ENCODE results near the gene LYVE1.

LYVE1 gene

GRCh38 chr11:10591741-10592140 is 23.3 kb upstream of the LYVE1 start:
- no peak for DNase-seq (ENCODE audit: low spot score)

- DNase-seq (ENCODE audit: low spot score) = no peak
These were observed 21.9 kb upstream of the LYVE1 start for GRCh38 chr11:10590218-10590915.

- no peak for DNase-seq (ENCODE audit: low spot score)
These were observed 20.4 kb upstream of the LYVE1 start for GRCh38 chr11:10588904-10589303.

GRCh38 chr11:10587995-10588394 is 19.5 kb upstream of the LYVE1 start:
- DNase-seq (ENCODE audit: low spot score) = no peak

- DNase-seq (ENCODE audit: low spot score) = no peak
These were observed 18.9 kb upstream of the LYVE1 start for GRCh38 chr11:10587388-10587787.

- DNase-seq (ENCODE audit: low spot score) = no peak
These were observed 15.6 kb upstream of the LYVE1 start for GRCh38 chr11:10584071-10584501.

- no peak for DNase-seq (ENCODE audit: low spot score)
These were observed 13.1 kb upstream of the LYVE1 start for GRCh38 chr11:10581481-10582019.

GRCh38 chr11:10580623-10581022 is 12.2 kb upstream of the LYVE1 start:
- no peak for DNase-seq (ENCODE audit: low spot score)

- DNase-seq (ENCODE audit: low spot score) = no peak
These were observed 11.2 kb upstream of the LYVE1 start for GRCh38 chr11:10579700-10580099.

- DNase-seq (ENCODE audit: low spot score) = no peak
These were observed 7.6 kb upstream of the LYVE1 start for GRCh38 chr11:10576035-10576398.

- DNase-seq (ENCODE audit: low spot score) = no peak
These were observed 7.0 kb upstream of the LYVE1 start for GRCh38 chr11:10575346-10576034.

- DNase-seq (ENCODE audit: low spot score) = no peak
These were observed 5.1 kb upstream of the LYVE1 start for GRCh38 chr11:10573556-10573955.

- DNase-seq (ENCODE audit: low spot score) = no peak
These were observed 4.6 kb upstream of the LYVE1 start for GRCh38 chr11:10573028-10573427.

- no peak for DNase-seq (ENCODE audit: low spot score)
These were observed 4.1 kb upstream of the LYVE1 start for GRCh38 chr11:10572533-10572932.

GRCh38 chr11:10567446-10567845 is 1.0 kb downstream of the LYVE1 start:
- DNase-seq (ENCODE audit: low spot score) = no peak

- no peak for DNase-seq (ENCODE audit: low spot score)
These were observed 2.1 kb downstream of the LYVE1 start for GRCh38 chr11:10566257-10566957.

- no peak for DNase-seq (ENCODE audit: low spot score)
These were observed 3.0 kb downstream of the LYVE1 start for GRCh38 chr11:10565493-10565892.

- DNase-seq (ENCODE audit: low spot score) = no peak
These were observed 3.7 kb downstream of the LYVE1 start for GRCh38 chr11:10564696-10565318.

GRCh38 chr11:10564030-10564429 is 4.4 kb downstream of the LYVE1 start:
- no peak for DNase-seq (ENCODE audit: low spot score)

- no peak for DNase-seq (ENCODE audit: low spot score)
These were observed 6.5 kb downstream of the LYVE1 start for GRCh38 chr11:10561947-10562346.

- DNase-seq (ENCODE audit: low spot score) = peak; percentile 74
These were observed 7.2 kb downstream of the LYVE1 start for GRCh38 chr11:10561043-10561818.

- no peak for DNase-seq (ENCODE audit: low spot score)
These were observed 10.2 kb downstream of the LYVE1 start for GRCh38 chr11:10558288-10558687.
